Activated naive CD8-positive, alpha-beta T cell treated with anti-CD3 and anti-CD28 coated beads, Interleukin-2, amount 10 ng/mL, durations not matched to agents 7 days and 5 days (primary cell): Measurements from ENCODE around the gene NKIRAS2. TPM values are rescaled to one million over a fixed set of nuclear protein-coding genes. Genes with fewer than 3 reads are reported as not detected.
"Not testable (repeated sequence)": the region's sequence is repeated elsewhere in the genome, so short reads cannot be mapped to it uniquely, and the experiment has no call there.

Experiments used
- ATAC-seq: fragments of 150-1000 bp; cut with Tn5 transposase; one replicate; pipeline ENCODE4 v1.10.0; 2021; ENCODE audit warnings: low read depth, moderate library complexity
- POLR2A ChIA-PET: fragments of 350-600 bp; sonication (Branson Sonifier 250); formaldehyde crosslinking; loops from one replicate; lab custom pipeline; 2021; ENCODE audit warnings: antibody characterized with exemption; lab: Charles Lee
- DNase-seq: peaks from one replicate; pipeline ENCODE4 v3.0.0; 2021
- H3K27ac Mint-ChIP-seq: one replicate; pipeline ENCODE4 v1.8.0; 2022; ENCODE audit warnings: mild to moderate bottlenecking, mixed read lengths
- H3K27me3 Mint-ChIP-seq: one replicate; pipeline ENCODE4 v1.8.0; 2022; ENCODE audit warnings: mild to moderate bottlenecking, moderate library complexity, mixed read lengths
- H3K36me3 Mint-ChIP-seq: one replicate; pipeline ENCODE4 v1.8.0; 2021; ENCODE audit warnings: mild to moderate bottlenecking, mixed read lengths
- H3K4me1 Mint-ChIP-seq: one replicate; pipeline ENCODE4 v1.8.0; 2021; ENCODE audit warnings: mixed read lengths
- H3K4me3 Mint-ChIP-seq: one replicate; pipeline ENCODE4 v1.8.0; 2022; ENCODE audit warnings: mild to moderate bottlenecking, moderate library complexity, mixed read lengths
- H3K9me3 Mint-ChIP-seq: one replicate; pipeline ENCODE4 v1.8.0; 2021; ENCODE audit warnings: mixed read lengths
- total RNA-seq, 2 experiments: library from RNA; stranded (reverse); gene quantifications; one replicate each; pipeline ENCODE4 v1.2.3, GENCODE V29; 2021

The NKIRAS2 gene
- total RNA-seq, 2 experiments from 2014 or later, result 19.8 to 27.2 TPM

GRCh38 chr17:42002792-42003301 lies 17.0 kb upstream of the NKIRAS2 start:
- Mint-ChIP-seq H3K4me1 (peaks cover 25% of the 10 kb centered on the region), H3K36me3 (peaks cover 14% of the 10 kb centered on the region), H3K27me3 (no peaks in the 10 kb centered on the region), H3K9me3 (no peaks in the 10 kb centered on the region), H3K27ac (no peak overlapping the region), H3K4me3 (no peak overlapping the region)
- no peak for DNase-seq
- ATAC-seq, result no peak
- POLR2A ChIA-PET, result interaction anchor here (0.9 to 1.9 kb wide), 2 partner anchors 13 to 14 kb away, joined by 3 to 6 read pairs; partner anchors contain the start of gene DNAJC7

GRCh38 chr17:42005166-42005565 lies 14.7 kb upstream of the NKIRAS2 start:
- no peak for ATAC-seq
- POLR2A ChIA-PET, result interaction anchor here (0.7 to 1.2 kb wide), 3 partner anchors 10 to 39 kb away, joined by 3 read pairs; partner anchors contain the start of gene CNP
- Mint-ChIP-seq H3K9me3 (no peaks in the 10 kb centered on the region), H3K27ac (no peak overlapping the region), H3K4me1 (peaks cover 28% of the 10 kb centered on the region), H3K36me3 (peaks cover 10% of the 10 kb centered on the region), H3K4me3 (no peak overlapping the region), H3K27me3 (no peaks in the 10 kb centered on the region)
- no peak for DNase-seq

- no peaks in the 10 kb centered on the region for H3K27me3 Mint-ChIP-seq
- DNase-seq (no peak), ATAC-seq (no peak)
- H3K4me3 Mint-ChIP-seq, result no peak overlapping the region
- no peak overlapping the region for H3K27ac Mint-ChIP-seq
- H3K9me3 Mint-ChIP-seq, result no peaks in the 10 kb centered on the region
- H3K4me1 Mint-ChIP-seq, result peaks cover 39% of the 10 kb centered on the region
- POLR2A ChIA-PET, result no interaction called here
- H3K36me3 Mint-ChIP-seq, result peaks cover 13% of the 10 kb centered on the region
Measured at GRCh38 chr17:42009170-42009569, 10.7 kb upstream of the NKIRAS2 start.

- not testable (repeated sequence) for H3K4me3 Mint-ChIP-seq, H3K9me3 Mint-ChIP-seq, H3K27me3 Mint-ChIP-seq, H3K27ac Mint-ChIP-seq, ATAC-seq, DNase-seq
- POLR2A ChIA-PET, result interaction anchor here (0.7 kb wide), 1 partner anchor 35 kb away, joined by 3 read pairs; no protein-coding TSS in a partner anchor
- peaks cover 34% of the 10 kb centered on the region for H3K4me1 Mint-ChIP-seq
- H3K36me3 Mint-ChIP-seq, result peaks cover 13% of the 10 kb centered on the region
Measured at GRCh38 chr17:42010266-42010680, 9.6 kb upstream of the NKIRAS2 start.

GRCh38 chr17:42010898-42011516 lies 8.9 kb upstream of the NKIRAS2 start:
- POLR2A ChIA-PET, result no interaction called here
- no peak overlapping the region for H3K27ac Mint-ChIP-seq
- DNase-seq, result no peak
- no peak overlapping the region for H3K4me3 Mint-ChIP-seq
- peaks cover 13% of the 10 kb centered on the region for H3K36me3 Mint-ChIP-seq
- H3K27me3 Mint-ChIP-seq, result no peaks in the 10 kb centered on the region
- H3K9me3 Mint-ChIP-seq, result no peaks in the 10 kb centered on the region
- H3K4me1 Mint-ChIP-seq, result peaks cover 40% of the 10 kb centered on the region
- no peak for ATAC-seq

- H3K4me1 Mint-ChIP-seq, result peaks cover 41% of the 10 kb centered on the region
- not testable (repeated sequence) for H3K27ac Mint-ChIP-seq, H3K4me3 Mint-ChIP-seq, H3K9me3 Mint-ChIP-seq, DNase-seq, ATAC-seq, H3K27me3 Mint-ChIP-seq
- POLR2A ChIA-PET, result interaction anchor here (0.5 kb wide), 1 partner anchor 236 kb away, joined by 3 read pairs; no protein-coding TSS in a partner anchor
- H3K36me3 Mint-ChIP-seq, result peaks cover 12% of the 10 kb centered on the region
Measured at GRCh38 chr17:42012363-42012762, 7.5 kb upstream of the NKIRAS2 start.

- peaks cover 49% of the 10 kb centered on the region for H3K4me1 Mint-ChIP-seq
- not testable (repeated sequence) for DNase-seq, H3K4me3 Mint-ChIP-seq, H3K27ac Mint-ChIP-seq, ATAC-seq, H3K27me3 Mint-ChIP-seq, H3K9me3 Mint-ChIP-seq
- H3K36me3 Mint-ChIP-seq, result peaks cover 12% of the 10 kb centered on the region
- POLR2A ChIA-PET, result interaction anchor here (0.8 kb wide), 1 partner anchor 47 kb away, joined by 3 read pairs; no protein-coding TSS in a partner anchor
Measured at GRCh38 chr17:42013740-42014139, 6.2 kb upstream of the NKIRAS2 start.

- Mint-ChIP-seq H3K4me3 (peak overlapping the region; percentile 96), H3K36me3 (peaks cover 8% of the 10 kb centered on the region), H3K9me3 (peaks cover 2% of the 10 kb centered on the region), H3K4me1 (peaks cover 54% of the 10 kb centered on the region), H3K27ac (peak overlapping the region; percentile 99), H3K27me3 (no peaks in the 10 kb centered on the region)
- POLR2A ChIA-PET, result interaction anchor here (1.1 to 6.9 kb wide), 12 partner anchors 9 to 1197 kb away, joined by 4 to 108 read pairs (median 4); partner anchors contain the start of genes ACLY, CNP, DHX58 and GHDC
- DNase-seq (no peak), ATAC-seq (no peak)
Measured at GRCh38 chr17:42016411-42016831, 3.5 kb upstream of the NKIRAS2 start.

- ATAC-seq (peak; percentile 85), DNase-seq (peak; percentile 90)
- Mint-ChIP-seq H3K4me1 (peaks cover 47% of the 10 kb centered on the region), H3K4me3 (peak within 1 kb of the TSS; percentile 96), H3K36me3 (peaks cover 5% of the 10 kb centered on the region), H3K9me3 (peaks cover 2% of the 10 kb centered on the region), H3K27ac (peak within 1 kb of the TSS; percentile 99), H3K27me3 (no peaks in the 10 kb centered on the region)
- POLR2A ChIA-PET, result interaction anchor here (0.6 to 6.9 kb wide), 27 partner anchors 9 to 1198 kb away, joined by 3 to 108 read pairs (median 4); partner anchors contain the start of genes ACLY, CNP, DHX58 and GHDC
Measured at GRCh38 chr17:42016941-42017865, 2.7 kb upstream of the NKIRAS2 start, which contains the start of gene DNAJC7. DNAJC7 (minus strand) TSS chr17:42017439; CDS start chr17:42017416, 23 bp downstream.

GRCh38 chr17:42017866-42018200 lies 2.1 kb upstream of the NKIRAS2 start:
- no peak for DNase-seq
- H3K27ac Mint-ChIP-seq, result peak overlapping the region; percentile 99
- peaks cover 47% of the 10 kb centered on the region for H3K4me1 Mint-ChIP-seq
- peaks cover 2% of the 10 kb centered on the region for H3K9me3 Mint-ChIP-seq
- POLR2A ChIA-PET, result interaction anchor here (0.6 to 6.9 kb wide), 25 partner anchors 9 to 294 kb away, joined by 3 to 108 read pairs (median 4); partner anchors contain the start of genes ACLY, CNP, DHX58 and GHDC
- peak overlapping the region; percentile 96 for H3K4me3 Mint-ChIP-seq
- ATAC-seq, result peak; percentile 19
- no peaks in the 10 kb centered on the region for H3K27me3 Mint-ChIP-seq
- peaks cover 8% of the 10 kb centered on the region for H3K36me3 Mint-ChIP-seq

GRCh38 chr17:42018339-42018738 lies 1.6 kb upstream of the NKIRAS2 start:
- peak overlapping the region; percentile 96 for H3K4me3 Mint-ChIP-seq
- ATAC-seq, result no peak

GRCh38 chr17:42018988-42019387 lies 902 bp upstream of the NKIRAS2 start:
- Mint-ChIP-seq H3K36me3 (peaks cover 4% of the 10 kb centered on the region), H3K27ac (no peak overlapping the region), H3K27me3 (no peaks in the 10 kb centered on the region), H3K9me3 (peaks cover 2% of the 10 kb centered on the region), H3K4me1 (peaks cover 40% of the 10 kb centered on the region), H3K4me3 (peak overlapping the region; percentile 96)
- ATAC-seq (no peak), DNase-seq (no peak)
- POLR2A ChIA-PET, result interaction anchor here (0.5 to 6.9 kb wide), 8 partner anchors 14 to 176 kb away, joined by 3 to 108 read pairs (median 10); partner anchors contain the start of genes ACLY, CNP, DHX58 and GHDC

More at GRCh38 chr17:42018339-42018738, 1.6 kb upstream of the NKIRAS2 start:
- H3K36me3 Mint-ChIP-seq, result peaks cover 6% of the 10 kb centered on the region
- H3K27me3 Mint-ChIP-seq, result no peaks in the 10 kb centered on the region
- POLR2A ChIA-PET, result interaction anchor here (0.6 to 6.9 kb wide), 14 partner anchors 22 to 163 kb away, joined by 3 to 108 read pairs (median 6); partner anchors contain the start of genes ACLY, CNP, DHX58 and KAT2A
- peaks cover 43% of the 10 kb centered on the region for H3K4me1 Mint-ChIP-seq
- H3K9me3 Mint-ChIP-seq, result peaks cover 2% of the 10 kb centered on the region
- DNase-seq, result no peak
- H3K27ac Mint-ChIP-seq, result peak overlapping the region; percentile 99
